ENCODE measurements around the gene MARVELD1.

Gene MARVELD1

GRCh38 chr10:97763947-97764346 is 50.4 kb downstream of the MARVELD1 start:
- TF ChIP-seq GATA2 (IDR thresholded peaks at IDR 0.05; ENCODE audit: low read depth, low read length) (no peak), GATA3 (IDR thresholded peaks at IDR 0.05; ENCODE audit: low read depth, low read length) (no peak)

GRCh38 chr10:97764519-97764931 is 51.0 kb downstream of the MARVELD1 start:
- TF ChIP-seq GATA2 (IDR thresholded peaks at IDR 0.05; ENCODE audit: low read depth, low read length) (no peak), GATA3 (IDR thresholded peaks at IDR 0.05; ENCODE audit: low read depth, low read length) (no peak)

GRCh38 chr10:97765201-97765600 is 51.7 kb downstream of the MARVELD1 start:
- TF ChIP-seq GATA3 (IDR thresholded peaks at IDR 0.05; ENCODE audit: low read depth, low read length) (no peak), GATA2 (IDR thresholded peaks at IDR 0.05; ENCODE audit: low read depth, low read length) (no peak)

GRCh38 chr10:97766106-97766810 is 52.7 kb downstream of the MARVELD1 start:
- TF ChIP-seq GATA2 (IDR thresholded peaks at IDR 0.05; ENCODE audit: low read depth, low read length): no peak
- TF ChIP-seq GATA3 (IDR thresholded peaks at IDR 0.05; ENCODE audit: low read depth, low read length): no peak

GRCh38 chr10:97766996-97767924 is 53.7 kb downstream of the MARVELD1 start:
- TF ChIP-seq GATA2 (IDR thresholded peaks at IDR 0.05; ENCODE audit: low read depth, low read length) (no peak), GATA3 (IDR thresholded peaks at IDR 0.05; ENCODE audit: low read depth, low read length) (no peak)

All from SH-SY5Y (cell line).